T-helper 1 cell treated with Interleukin-12 subunit alpha and Interleukin-12 subunit beta and Interleukin-4 antibody, amounts not matched to agents 30 μg/mL and 1 μg/mL, for 36 hours (primary cell): Measurements from ENCODE around the gene NTRK2.

Source experiments
- H3K27ac Mint-ChIP-seq: one replicate; pipeline ENCODE4 v1.8.0; 2021; ENCODE audit warnings: mild to moderate bottlenecking, mixed read lengths
- H3K27me3 Mint-ChIP-seq: one replicate; pipeline ENCODE4 v1.8.0; 2021; ENCODE audit warnings: low read depth, mixed read lengths
- H3K36me3 Mint-ChIP-seq: one replicate; pipeline ENCODE4 v1.8.0; 2021; ENCODE audit warnings: low read depth, mixed read lengths
- H3K4me1 Mint-ChIP-seq: one replicate; pipeline ENCODE4 v1.8.0; 2021; ENCODE audit warnings: low read depth, mixed read lengths
- H3K4me3 Mint-ChIP-seq: one replicate; pipeline ENCODE4 v1.8.0; 2021; ENCODE audit warnings: mild to moderate bottlenecking, moderate library complexity, mixed read lengths
- H3K9me3 Mint-ChIP-seq: one replicate; pipeline ENCODE4 v1.8.0; 2021; ENCODE audit warnings: mixed read lengths

NTRK2 gene

GRCh38 chr9:84761137-84761808, 91.7 kb downstream of the NTRK2 start:
- peaks cover 3% of the 10 kb centered on the region for H3K27me3 Mint-ChIP-seq
- peaks cover 11% of the 10 kb centered on the region for H3K36me3 Mint-ChIP-seq
- H3K27ac Mint-ChIP-seq: peak overlapping the region; percentile 28
- H3K9me3 Mint-ChIP-seq: peaks cover 19% of the 10 kb centered on the region
- H3K4me1 Mint-ChIP-seq: peaks cover 28% of the 10 kb centered on the region
- H3K4me3 Mint-ChIP-seq: no peak overlapping the region

GRCh38 chr9:84772511-84772910, 103.0 kb downstream of the NTRK2 start:
- Mint-ChIP-seq H3K27me3 (peaks cover 7% of the 10 kb centered on the region), H3K4me3 (no peak overlapping the region), H3K27ac (no peak overlapping the region), H3K36me3 (peaks cover 1% of the 10 kb centered on the region), H3K4me1 (no peaks in the 10 kb centered on the region), H3K9me3 (no peaks in the 10 kb centered on the region)

GRCh38 chr9:84773022-84773421, 103.5 kb downstream of the NTRK2 start:
- Mint-ChIP-seq H3K27me3 (peaks cover 10% of the 10 kb centered on the region), H3K4me1 (no peaks in the 10 kb centered on the region), H3K9me3 (no peaks in the 10 kb centered on the region), H3K36me3 (peaks cover 1% of the 10 kb centered on the region), H3K4me3 (no peak overlapping the region), H3K27ac (no peak overlapping the region)

GRCh38 chr9:84775056-84775643, 105.6 kb downstream of the NTRK2 start:
- peaks cover 14% of the 10 kb centered on the region for H3K27me3 Mint-ChIP-seq
- H3K4me3 Mint-ChIP-seq: no peak overlapping the region
- no peaks in the 10 kb centered on the region for H3K9me3 Mint-ChIP-seq
- peaks cover 1% of the 10 kb centered on the region for H3K36me3 Mint-ChIP-seq
- H3K27ac Mint-ChIP-seq: no peak overlapping the region
- no peaks in the 10 kb centered on the region for H3K4me1 Mint-ChIP-seq

GRCh38 chr9:84778570-84778969, 109.0 kb downstream of the NTRK2 start:
- H3K9me3 Mint-ChIP-seq: no peaks in the 10 kb centered on the region
- H3K27ac Mint-ChIP-seq: no peak overlapping the region
- H3K4me3 Mint-ChIP-seq: no peak overlapping the region
- peaks cover 20% of the 10 kb centered on the region for H3K27me3 Mint-ChIP-seq
- H3K36me3 Mint-ChIP-seq: peaks cover 1% of the 10 kb centered on the region
- H3K4me1 Mint-ChIP-seq: peaks cover 2% of the 10 kb centered on the region

- Mint-ChIP-seq H3K9me3 (no peaks in the 10 kb centered on the region), H3K27ac (no peak overlapping the region), H3K4me3 (no peak overlapping the region), H3K27me3 (peaks cover 29% of the 10 kb centered on the region), H3K36me3 (peaks cover 1% of the 10 kb centered on the region), H3K4me1 (peaks cover 2% of the 10 kb centered on the region)
Observed at GRCh38 chr9:84779883-84780282, 110.4 kb downstream of the NTRK2 start.

GRCh38 chr9:84780385-84780784, 110.9 kb downstream of the NTRK2 start:
- no peaks in the 10 kb centered on the region for H3K9me3 Mint-ChIP-seq
- peaks cover 1% of the 10 kb centered on the region for H3K36me3 Mint-ChIP-seq
- H3K27ac Mint-ChIP-seq: no peak overlapping the region
- peaks cover 2% of the 10 kb centered on the region for H3K4me1 Mint-ChIP-seq
- no peak overlapping the region for H3K4me3 Mint-ChIP-seq
- peaks cover 34% of the 10 kb centered on the region for H3K27me3 Mint-ChIP-seq

GRCh38 chr9:84781458-84781857, 111.9 kb downstream of the NTRK2 start:
- Mint-ChIP-seq H3K27me3 (peaks cover 38% of the 10 kb centered on the region), H3K36me3 (peaks cover under 1% of the 10 kb centered on the region), H3K4me1 (peaks cover 2% of the 10 kb centered on the region), H3K27ac (no peak overlapping the region), H3K9me3 (no peaks in the 10 kb centered on the region), H3K4me3 (no peak overlapping the region)

GRCh38 chr9:84781931-84782866, 112.7 kb downstream of the NTRK2 start:
- Mint-ChIP-seq H3K27me3 (peaks cover 32% of the 10 kb centered on the region), H3K4me1 (peaks cover 2% of the 10 kb centered on the region), H3K27ac (no peak overlapping the region), H3K36me3 (no peaks in the 10 kb centered on the region), H3K4me3 (no peak overlapping the region), H3K9me3 (no peaks in the 10 kb centered on the region)

- H3K4me1 Mint-ChIP-seq: peaks cover under 1% of the 10 kb centered on the region
- no peak overlapping the region for H3K4me3 Mint-ChIP-seq
- peaks cover 34% of the 10 kb centered on the region for H3K27me3 Mint-ChIP-seq
- no peaks in the 10 kb centered on the region for H3K9me3 Mint-ChIP-seq
- H3K27ac Mint-ChIP-seq: no peak overlapping the region
- no peaks in the 10 kb centered on the region for H3K36me3 Mint-ChIP-seq
Observed at GRCh38 chr9:84785792-84786547, 116.4 kb downstream of the NTRK2 start.

- Mint-ChIP-seq H3K4me1 (no peaks in the 10 kb centered on the region), H3K27ac (no peak overlapping the region), H3K27me3 (peaks cover 26% of the 10 kb centered on the region), H3K9me3 (no peaks in the 10 kb centered on the region), H3K36me3 (no peaks in the 10 kb centered on the region), H3K4me3 (no peak overlapping the region)
Observed at GRCh38 chr9:84788803-84789462, 119.4 kb downstream of the NTRK2 start.

GRCh38 chr9:84789463-84789830, 119.9 kb downstream of the NTRK2 start:
- no peak overlapping the region for H3K27ac Mint-ChIP-seq
- no peak overlapping the region for H3K4me3 Mint-ChIP-seq
- no peaks in the 10 kb centered on the region for H3K4me1 Mint-ChIP-seq
- H3K9me3 Mint-ChIP-seq: no peaks in the 10 kb centered on the region
- no peaks in the 10 kb centered on the region for H3K36me3 Mint-ChIP-seq
- H3K27me3 Mint-ChIP-seq: peaks cover 23% of the 10 kb centered on the region

- H3K27ac Mint-ChIP-seq: no peak overlapping the region
- H3K4me3 Mint-ChIP-seq: no peak overlapping the region
- H3K27me3 Mint-ChIP-seq: peaks cover 14% of the 10 kb centered on the region
- no peaks in the 10 kb centered on the region for H3K4me1 Mint-ChIP-seq
- H3K36me3 Mint-ChIP-seq: no peaks in the 10 kb centered on the region
- no peaks in the 10 kb centered on the region for H3K9me3 Mint-ChIP-seq
Observed at GRCh38 chr9:84791643-84792042, 122.1 kb downstream of the NTRK2 start.

- H3K4me1 Mint-ChIP-seq: no peaks in the 10 kb centered on the region
- H3K27ac Mint-ChIP-seq: no peak overlapping the region
- peaks cover 14% of the 10 kb centered on the region for H3K27me3 Mint-ChIP-seq
- H3K36me3 Mint-ChIP-seq: no peaks in the 10 kb centered on the region
- H3K9me3 Mint-ChIP-seq: no peaks in the 10 kb centered on the region
- H3K4me3 Mint-ChIP-seq: no peak overlapping the region
Observed at GRCh38 chr9:84793251-84793650, 123.7 kb downstream of the NTRK2 start.
